Testis (tissue), 2 donors: ENCODE results near the gene MAPK8IP3.

Experiments
- POLR2A ChIP-seq: fragments of 450-650 bp; IDR thresholded peaks from one replicate; pipeline ENCODE4 v1.6.1; 2017; ENCODE audit warnings: antibody characterized with exemption, mild to moderate bottlenecking, moderate library complexity
- TF ChIP-seq, protein P1 (sequence below), 3 experiments: fragments of 450-650 bp in 2 of 3; fragments of 200-600 bp in 1 of 3; sonication (generic) in 1 of 3; IDR thresholded peaks; one replicate each; pipeline ENCODE4 v1.5.1; 2016 to 2019; ENCODE audit warnings: antibody characterized with exemption in 3 of 3, mild to moderate bottlenecking in 2 of 3, moderate library complexity in 1 of 3

DNA sequence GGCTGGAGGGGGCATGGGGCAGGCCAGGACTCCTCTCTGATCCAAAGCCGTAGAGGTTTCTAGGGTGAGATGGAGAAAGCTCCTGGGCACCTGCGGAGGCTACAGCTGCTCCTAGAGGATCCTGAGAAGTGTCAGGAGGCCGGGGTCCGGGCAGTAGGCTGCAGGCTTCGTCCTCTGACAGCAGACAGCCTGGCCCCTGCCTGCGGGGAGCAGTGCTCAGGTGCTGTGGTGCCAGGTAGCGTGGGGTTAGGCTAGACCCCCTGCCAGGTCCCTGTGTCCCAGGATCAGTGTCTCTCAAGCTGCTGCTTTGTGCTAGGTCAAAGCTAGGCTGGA is 68.4 kb downstream of the MAPK8IP3 start:
- TF ChIP-seq, protein P1, sequence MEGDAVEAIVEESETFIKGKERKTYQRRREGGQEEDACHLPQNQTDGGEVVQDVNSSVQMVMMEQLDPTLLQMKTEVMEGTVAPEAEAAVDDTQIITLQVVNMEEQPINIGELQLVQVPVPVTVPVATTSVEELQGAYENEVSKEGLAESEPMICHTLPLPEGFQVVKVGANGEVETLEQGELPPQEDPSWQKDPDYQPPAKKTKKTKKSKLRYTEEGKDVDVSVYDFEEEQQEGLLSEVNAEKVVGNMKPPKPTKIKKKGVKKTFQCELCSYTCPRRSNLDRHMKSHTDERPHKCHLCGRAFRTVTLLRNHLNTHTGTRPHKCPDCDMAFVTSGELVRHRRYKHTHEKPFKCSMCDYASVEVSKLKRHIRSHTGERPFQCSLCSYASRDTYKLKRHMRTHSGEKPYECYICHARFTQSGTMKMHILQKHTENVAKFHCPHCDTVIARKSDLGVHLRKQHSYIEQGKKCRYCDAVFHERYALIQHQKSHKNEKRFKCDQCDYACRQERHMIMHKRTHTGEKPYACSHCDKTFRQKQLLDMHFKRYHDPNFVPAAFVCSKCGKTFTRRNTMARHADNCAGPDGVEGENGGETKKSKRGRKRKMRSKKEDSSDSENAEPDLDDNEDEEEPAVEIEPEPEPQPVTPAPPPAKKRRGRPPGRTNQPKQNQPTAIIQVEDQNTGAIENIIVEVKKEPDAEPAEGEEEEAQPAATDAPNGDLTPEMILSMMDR (IDR thresholded peaks at IDR 0.05), result no peak
- TF ChIP-seq POLR2A, result no peak
